GM23338 (cell line): ENCODE data around the gene FASTKD1.

ENCODE experiments used
- CREB1 ChIP-seq: fragments of 250-450 bp; sonication (Bioruptor Pico); IDR thresholded peaks from 2 replicates; pipeline ENCODE4 v1.5.0; 2020; ENCODE audit warnings: low read depth, mild to moderate bottlenecking, moderate library complexity
- EZH2 ChIP-seq: fragments of 200-600 bp; sonication (generic); IDR thresholded peaks from one replicate; pipeline ENCODE4 v1.8.0; 2017; ENCODE audit warnings: antibody characterized with exemption, mild to moderate bottlenecking, low read depth; ENCODE audit not compliant: unreplicated experiment
- EZH2phosphoT487 ChIP-seq: fragments of 200-600 bp; sonication (generic); IDR thresholded peaks from one replicate; pipeline ENCODE4 v1.8.1; 2018; ENCODE audit warnings: antibody characterized with exemption; ENCODE audit not compliant: unreplicated experiment
- JUNB ChIP-seq: IDR thresholded peaks from one replicate; pipeline ENCODE4 v1.6.1; 2016; ENCODE audit warnings: antibody characterized with exemption; ENCODE audit not compliant: unreplicated experiment
- NANOG ChIP-seq: IDR thresholded peaks from 2 replicates; pipeline ENCODE4 v1.6.1; 2016; ENCODE audit warnings: antibody characterized with exemption, borderline replicate concordance
- POLR2AphosphoS5 ChIP-seq: IDR thresholded peaks from 2 replicates; pipeline ENCODE4 v1.6.1; 2016; ENCODE audit warnings: antibody characterized with exemption, low read depth
- REST ChIP-seq: IDR thresholded peaks from one replicate; pipeline ENCODE4 v1.6.1; 2018; ENCODE audit warnings: antibody characterized with exemption; ENCODE audit not compliant: unreplicated experiment
- STAT1 ChIP-seq: IDR thresholded peaks from one replicate; pipeline ENCODE4 v1.6.1; 2016; ENCODE audit warnings: antibody characterized with exemption; ENCODE audit not compliant: unreplicated experiment
- ZNF114 ChIP-seq: fragments of 250-450 bp; sonication (Bioruptor Pico); IDR thresholded peaks from 2 replicates; pipeline ENCODE4 v1.5.0; 2020; ENCODE audit warnings: mild to moderate bottlenecking, moderate library complexity
- ZNF331 ChIP-seq: fragments of 250-450 bp; sonication (Bioruptor Pico); IDR thresholded peaks from 2 replicates; pipeline ENCODE4 v1.5.0; 2020; ENCODE audit warnings: low read depth, mild to moderate bottlenecking, moderate library complexity
- TF ChIP-seq, protein P1 (sequence below), 2 experiments: fragments of 200-600 bp in 1 of 2; sonication (generic) in 1 of 2; conservative IDR thresholded peaks; 2 replicates each; pipeline versions ENCODE4 v1.5.1 to v1.6.1; 2016 to 2017; ENCODE audit warnings: antibody characterized with exemption in 2 of 2, low read depth in 2 of 2, mild to moderate bottlenecking in 2 of 2, moderate library complexity in 1 of 2
- TF ChIP-seq, protein P2 (sequence below): IDR thresholded peaks from 2 replicates; pipeline ENCODE4 v1.6.1; 2016; ENCODE audit warnings: antibody characterized with exemption
- TF ChIP-seq, protein P3 (sequence below): fragments of 250-450 bp; sonication (Bioruptor Pico); IDR thresholded peaks from 2 replicates; pipeline ENCODE4 v1.5.0; 2020; ENCODE audit warnings: mild to moderate bottlenecking, moderate library complexity

DNA sequence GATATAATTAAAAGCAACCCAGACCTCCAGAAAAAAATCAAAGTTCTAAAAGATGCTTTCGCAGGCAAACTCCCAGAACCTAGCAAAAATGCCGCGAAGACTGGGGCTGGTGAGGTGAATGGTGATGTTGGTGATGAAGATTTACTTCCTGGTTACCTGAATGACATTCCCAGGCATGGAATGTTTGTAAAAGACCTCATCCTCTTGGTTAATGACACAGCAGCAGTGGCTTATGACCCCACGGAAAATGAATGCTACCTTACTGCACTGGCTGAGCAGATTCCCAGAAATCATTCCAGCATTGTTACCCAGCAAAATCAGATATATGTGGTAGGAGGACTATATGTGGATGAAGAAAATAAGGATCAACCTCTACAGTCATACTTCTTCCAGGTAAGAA, 63.2 kb downstream of the FASTKD1 start:
- TF ChIP-seq, protein P1, sequence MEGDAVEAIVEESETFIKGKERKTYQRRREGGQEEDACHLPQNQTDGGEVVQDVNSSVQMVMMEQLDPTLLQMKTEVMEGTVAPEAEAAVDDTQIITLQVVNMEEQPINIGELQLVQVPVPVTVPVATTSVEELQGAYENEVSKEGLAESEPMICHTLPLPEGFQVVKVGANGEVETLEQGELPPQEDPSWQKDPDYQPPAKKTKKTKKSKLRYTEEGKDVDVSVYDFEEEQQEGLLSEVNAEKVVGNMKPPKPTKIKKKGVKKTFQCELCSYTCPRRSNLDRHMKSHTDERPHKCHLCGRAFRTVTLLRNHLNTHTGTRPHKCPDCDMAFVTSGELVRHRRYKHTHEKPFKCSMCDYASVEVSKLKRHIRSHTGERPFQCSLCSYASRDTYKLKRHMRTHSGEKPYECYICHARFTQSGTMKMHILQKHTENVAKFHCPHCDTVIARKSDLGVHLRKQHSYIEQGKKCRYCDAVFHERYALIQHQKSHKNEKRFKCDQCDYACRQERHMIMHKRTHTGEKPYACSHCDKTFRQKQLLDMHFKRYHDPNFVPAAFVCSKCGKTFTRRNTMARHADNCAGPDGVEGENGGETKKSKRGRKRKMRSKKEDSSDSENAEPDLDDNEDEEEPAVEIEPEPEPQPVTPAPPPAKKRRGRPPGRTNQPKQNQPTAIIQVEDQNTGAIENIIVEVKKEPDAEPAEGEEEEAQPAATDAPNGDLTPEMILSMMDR (conservative IDR thresholded peaks at IDR 0.05; ENCODE audit: low read depth in 2 of 2) = no peak
- TF ChIP-seq EZH2phosphoT487 = no peak
- TF ChIP-seq REST = no peak
- TF ChIP-seq, protein P2, sequence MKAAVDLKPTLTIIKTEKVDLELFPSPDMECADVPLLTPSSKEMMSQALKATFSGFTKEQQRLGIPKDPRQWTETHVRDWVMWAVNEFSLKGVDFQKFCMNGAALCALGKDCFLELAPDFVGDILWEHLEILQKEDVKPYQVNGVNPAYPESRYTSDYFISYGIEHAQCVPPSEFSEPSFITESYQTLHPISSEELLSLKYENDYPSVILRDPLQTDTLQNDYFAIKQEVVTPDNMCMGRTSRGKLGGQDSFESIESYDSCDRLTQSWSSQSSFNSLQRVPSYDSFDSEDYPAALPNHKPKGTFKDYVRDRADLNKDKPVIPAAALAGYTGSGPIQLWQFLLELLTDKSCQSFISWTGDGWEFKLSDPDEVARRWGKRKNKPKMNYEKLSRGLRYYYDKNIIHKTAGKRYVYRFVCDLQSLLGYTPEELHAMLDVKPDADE = no peak
- no peak for TF ChIP-seq EZH2
- no peak for TF ChIP-seq POLR2AphosphoS5
- no peak for TF ChIP-seq NANOG
- no peak for TF ChIP-seq CREB1
- no peak for TF ChIP-seq ZNF114
- no peak for TF ChIP-seq STAT1
- TF ChIP-seq JUNB = no peak
- TF ChIP-seq ZNF331 (CRISPR knock-in tag) = no peak
- TF ChIP-seq, protein P3, sequence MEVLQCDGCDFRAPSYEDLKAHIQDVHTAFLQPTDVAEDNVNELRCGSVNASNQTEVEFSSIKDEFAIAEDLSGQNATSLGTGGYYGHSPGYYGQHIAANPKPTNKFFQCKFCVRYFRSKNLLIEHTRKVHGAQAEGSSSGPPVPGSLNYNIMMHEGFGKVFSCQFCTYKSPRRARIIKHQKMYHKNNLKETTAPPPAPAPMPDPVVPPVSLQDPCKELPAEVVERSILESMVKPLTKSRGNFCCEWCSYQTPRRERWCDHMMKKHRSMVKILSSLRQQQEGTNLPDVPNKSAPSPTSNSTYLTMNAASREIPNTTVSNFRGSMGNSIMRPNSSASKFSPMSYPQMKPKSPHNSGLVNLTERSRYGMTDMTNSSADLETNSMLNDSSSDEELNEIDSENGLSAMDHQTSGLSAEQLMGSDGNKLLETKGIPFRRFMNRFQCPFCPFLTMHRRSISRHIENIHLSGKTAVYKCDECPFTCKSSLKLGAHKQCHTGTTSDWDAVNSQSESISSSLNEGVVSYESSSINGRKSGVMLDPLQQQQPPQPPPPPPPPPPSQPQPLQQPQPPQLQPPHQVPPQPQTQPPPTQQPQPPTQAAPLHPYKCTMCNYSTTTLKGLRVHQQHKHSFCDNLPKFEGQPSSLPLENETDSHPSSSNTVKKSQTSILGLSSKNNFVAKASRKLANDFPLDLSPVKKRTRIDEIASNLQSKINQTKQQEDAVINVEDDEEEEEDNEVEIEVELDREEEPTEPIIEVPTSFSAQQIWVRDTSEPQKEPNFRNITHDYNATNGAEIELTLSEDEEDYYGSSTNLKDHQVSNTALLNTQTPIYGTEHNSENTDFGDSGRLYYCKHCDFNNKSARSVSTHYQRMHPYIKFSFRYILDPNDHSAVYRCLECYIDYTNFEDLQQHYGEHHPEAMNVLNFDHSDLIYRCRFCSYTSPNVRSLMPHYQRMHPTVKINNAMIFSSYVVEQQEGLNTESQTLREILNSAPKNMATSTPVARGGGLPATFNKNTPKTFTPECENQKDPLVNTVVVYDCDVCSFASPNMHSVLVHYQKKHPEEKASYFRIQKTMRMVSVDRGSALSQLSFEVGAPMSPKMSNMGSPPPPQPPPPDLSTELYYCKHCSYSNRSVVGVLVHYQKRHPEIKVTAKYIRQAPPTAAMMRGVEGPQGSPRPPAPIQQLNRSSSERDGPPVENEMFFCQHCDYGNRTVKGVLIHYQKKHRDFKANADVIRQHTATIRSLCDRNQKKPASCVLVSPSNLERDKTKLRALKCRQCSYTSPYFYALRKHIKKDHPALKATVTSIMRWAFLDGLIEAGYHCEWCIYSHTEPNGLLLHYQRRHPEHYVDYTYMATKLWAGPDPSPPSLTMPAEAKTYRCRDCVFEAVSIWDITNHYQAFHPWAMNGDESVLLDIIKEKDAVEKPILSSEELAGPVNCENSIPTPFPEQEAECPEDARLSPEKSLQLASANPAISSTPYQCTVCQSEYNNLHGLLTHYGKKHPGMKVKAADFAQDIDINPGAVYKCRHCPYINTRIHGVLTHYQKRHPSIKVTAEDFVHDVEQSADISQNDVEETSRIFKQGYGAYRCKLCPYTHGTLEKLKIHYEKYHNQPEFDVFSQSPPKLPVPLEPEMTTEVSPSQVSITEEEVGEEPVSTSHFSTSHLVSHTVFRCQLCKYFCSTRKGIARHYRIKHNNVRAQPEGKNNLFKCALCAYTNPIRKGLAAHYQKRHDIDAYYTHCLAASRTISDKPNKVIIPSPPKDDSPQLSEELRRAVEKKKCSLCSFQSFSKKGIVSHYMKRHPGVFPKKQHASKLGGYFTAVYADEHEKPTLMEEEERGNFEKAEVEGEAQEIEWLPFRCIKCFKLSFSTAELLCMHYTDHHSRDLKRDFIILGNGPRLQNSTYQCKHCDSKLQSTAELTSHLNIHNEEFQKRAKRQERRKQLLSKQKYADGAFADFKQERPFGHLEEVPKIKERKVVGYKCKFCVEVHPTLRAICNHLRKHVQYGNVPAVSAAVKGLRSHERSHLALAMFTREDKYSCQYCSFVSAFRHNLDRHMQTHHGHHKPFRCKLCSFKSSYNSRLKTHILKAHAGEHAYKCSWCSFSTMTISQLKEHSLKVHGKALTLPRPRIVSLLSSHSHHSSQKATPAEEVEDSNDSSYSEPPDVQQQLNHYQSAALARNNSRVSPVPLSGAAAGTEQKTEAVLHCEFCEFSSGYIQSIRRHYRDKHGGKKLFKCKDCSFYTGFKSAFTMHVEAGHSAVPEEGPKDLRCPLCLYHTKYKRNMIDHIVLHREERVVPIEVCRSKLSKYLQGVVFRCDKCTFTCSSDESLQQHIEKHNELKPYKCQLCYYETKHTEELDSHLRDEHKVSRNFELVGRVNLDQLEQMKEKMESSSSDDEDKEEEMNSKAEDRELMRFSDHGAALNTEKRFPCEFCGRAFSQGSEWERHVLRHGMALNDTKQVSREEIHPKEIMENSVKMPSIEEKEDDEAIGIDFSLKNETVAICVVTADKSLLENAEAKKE = no peak
